DND-41 (cell line): ENCODE results near the gene TMEM181.

Experiments
- ATAC-seq: fragments of 200-7000 bp; cut with Tn5 transposase; 3 replicates; pipeline ENCODE4 v1.9.1; 2021; ENCODE audit warnings: low read depth; ENCODE audit not compliant: insufficient read depth
- DNase-seq: peaks from one replicate; pipeline ENCODE4 v3.0.0-alpha.2; 2020
- H2AFZ ChIP-seq: 2 replicates; pipeline ENCODE4 v1.6.0; 2012; ENCODE audit warnings: low read depth, low read length
- H3K27ac ChIP-seq: 2 replicates; pipeline ENCODE4 v1.5.1; 2012; ENCODE audit warnings: low read length, inconsistent platforms
- H3K27me3 ChIP-seq: fragments of 200-600 bp; sonication (generic); 2 replicates; pipeline ENCODE4 v1.6.0; 2012; ENCODE audit warnings: low read length, mild to moderate bottlenecking, inconsistent platforms; ENCODE audit not compliant: insufficient read depth, poor library complexity
- H3K36me3 ChIP-seq: 2 replicates; pipeline ENCODE4 v1.5.1; 2012; ENCODE audit warnings: low read length, inconsistent platforms; ENCODE audit not compliant: insufficient read depth
- H3K4me1 ChIP-seq: 2 replicates; pipeline ENCODE4 v1.5.1; 2012; ENCODE audit warnings: mild to moderate bottlenecking, low read length; ENCODE audit not compliant: insufficient read depth
- H3K4me2 ChIP-seq: 2 replicates; pipeline ENCODE4 v1.6.0; 2012; ENCODE audit warnings: mild to moderate bottlenecking, moderate library complexity, low read length, inconsistent platforms; ENCODE audit not compliant: insufficient read depth
- H3K4me3 ChIP-seq, 2 experiments: fragments of 200-600 bp in 1 of 2; shearing (Covaris generic) in 1 of 2; 2 replicates each; pipeline ENCODE4 v1.5.1; 2012 to 2016; ENCODE audit warnings: inconsistent platforms in 2 of 2, low read length in 2 of 2, mild to moderate bottlenecking in 2 of 2, low read depth in 1 of 2, moderate library complexity in 1 of 2
- H3K79me2 ChIP-seq: 2 replicates; pipeline ENCODE4 v1.6.0; 2012; ENCODE audit warnings: low read length, inconsistent platforms; ENCODE audit not compliant: insufficient read depth
- H3K9ac ChIP-seq: 2 replicates; pipeline ENCODE4 v1.6.0; 2012; ENCODE audit warnings: low read depth, mild to moderate bottlenecking, inconsistent platforms, low read length, moderate library complexity
- H3K9me3 ChIP-seq: 2 replicates; pipeline ENCODE4 v1.5.1; 2012; ENCODE audit warnings: low read length, moderate library complexity, mild to moderate bottlenecking, inconsistent platforms; ENCODE audit not compliant: insufficient read depth, severe bottlenecking
- H4K20me1 ChIP-seq: 2 replicates; pipeline ENCODE4 v1.6.0; 2012; ENCODE audit warnings: low read length; ENCODE audit not compliant: insufficient read depth
- EZH2 ChIP-seq: IDR thresholded peaks from 3 replicates; pipeline ENCODE4 v1.6.1; 2012; ENCODE audit warnings: borderline replicate concordance, low read depth, mild to moderate bottlenecking, moderate library complexity, low read length, inconsistent platforms; ENCODE audit not compliant: severe bottlenecking
- TF ChIP-seq, protein P1 (sequence below): IDR thresholded peaks from 2 replicates; pipeline ENCODE4 v1.5.1; 2012; ENCODE audit warnings: borderline replicate concordance, low read length, moderate library complexity, mild to moderate bottlenecking; ENCODE audit not compliant: poor library complexity, severe bottlenecking; ENCODE audit errors: extremely low read depth

The TMEM181 gene, protein sequence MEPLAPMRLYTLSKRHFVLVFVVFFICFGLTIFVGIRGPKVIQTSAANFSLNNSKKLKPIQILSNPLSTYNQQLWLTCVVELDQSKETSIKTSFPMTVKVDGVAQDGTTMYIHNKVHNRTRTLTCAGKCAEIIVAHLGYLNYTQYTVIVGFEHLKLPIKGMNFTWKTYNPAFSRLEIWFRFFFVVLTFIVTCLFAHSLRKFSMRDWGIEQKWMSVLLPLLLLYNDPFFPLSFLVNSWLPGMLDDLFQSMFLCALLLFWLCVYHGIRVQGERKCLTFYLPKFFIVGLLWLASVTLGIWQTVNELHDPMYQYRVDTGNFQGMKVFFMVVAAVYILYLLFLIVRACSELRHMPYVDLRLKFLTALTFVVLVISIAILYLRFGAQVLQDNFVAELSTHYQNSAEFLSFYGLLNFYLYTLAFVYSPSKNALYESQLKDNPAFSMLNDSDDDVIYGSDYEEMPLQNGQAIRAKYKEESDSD

DNA sequence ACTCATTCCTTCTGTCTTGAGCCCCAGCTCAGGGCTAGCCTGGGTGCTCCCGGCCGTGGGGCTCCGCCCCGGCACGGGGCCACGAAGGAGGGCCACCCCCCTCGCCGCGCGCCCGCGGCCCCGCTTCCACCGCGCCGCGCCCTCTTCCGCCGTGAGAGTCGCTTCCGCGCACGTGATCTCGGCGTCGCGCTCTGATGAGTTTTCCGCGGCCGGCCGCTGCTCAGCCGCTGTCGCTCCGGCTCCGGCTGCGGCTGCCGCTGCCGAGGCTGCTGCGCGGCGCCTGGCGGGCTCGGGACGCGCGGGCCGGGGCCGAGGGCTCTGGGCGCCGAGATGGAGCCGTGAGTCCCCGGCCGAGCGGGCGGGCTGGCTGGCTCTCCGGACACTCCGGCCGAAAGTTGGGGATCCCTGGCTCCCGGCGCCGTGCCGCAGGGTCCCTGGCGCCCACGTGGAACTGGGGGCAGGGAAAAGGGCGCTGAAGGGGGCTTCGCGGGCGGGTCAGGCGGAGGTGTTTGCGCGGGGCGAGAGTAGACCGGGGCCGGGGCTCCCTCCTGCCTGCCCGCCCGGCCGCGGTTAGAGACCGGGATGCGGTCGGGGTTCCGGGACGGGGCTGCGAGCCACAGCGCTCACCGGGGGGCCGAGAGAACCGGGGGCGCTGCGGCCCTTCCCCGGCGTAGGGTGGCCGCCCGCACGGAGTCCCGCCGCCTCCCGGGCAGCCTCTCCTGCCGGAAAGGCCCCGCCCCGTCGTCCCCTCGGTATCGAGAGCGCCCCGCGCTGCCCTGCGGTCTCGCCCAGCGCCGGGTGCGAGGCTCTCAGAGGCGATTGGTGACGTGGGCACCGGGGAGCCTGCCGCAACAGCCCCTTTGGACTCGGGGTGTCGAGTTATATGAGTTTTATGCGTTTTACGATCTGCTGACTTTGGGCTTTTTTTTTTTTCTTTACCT is at the start of gene TMEM181:
Gene TMEM181 (plus strand): TSS at position 197 of the 941 bp plus-strand sequence. CDS start 134 bp downstream, at position 331.
- peaks cover 7% of the 10 kb centered on the region; the same call in 1 of the 2 replicates for H3K36me3 ChIP-seq
- H3K79me2 ChIP-seq: peaks cover 48% of the 10 kb centered on the region
- peak within 1 kb of the TSS; percentile 63 to 64 for H3K4me3 ChIP-seq
- H4K20me1 ChIP-seq: peaks cover 40% of the 10 kb centered on the region; the same call in 1 of the 2 replicates
- DNase-seq (peak; percentile 88), ATAC-seq (peak; percentile 81)
- H3K4me1 ChIP-seq: peaks cover 35% of the 10 kb centered on the region
- peak within 1 kb of the TSS; percentile 69 for H3K4me2 ChIP-seq
- H3K9ac ChIP-seq: peak within 1 kb of the TSS; percentile 86
- no peaks in the 10 kb centered on the region for H3K27me3 ChIP-seq
- no peaks in the 10 kb centered on the region for H3K9me3 ChIP-seq
- peak within 1 kb of the TSS; percentile 81 for H2AFZ ChIP-seq
- TF ChIP-seq EZH2: no peak
- TF ChIP-seq, protein P1, sequence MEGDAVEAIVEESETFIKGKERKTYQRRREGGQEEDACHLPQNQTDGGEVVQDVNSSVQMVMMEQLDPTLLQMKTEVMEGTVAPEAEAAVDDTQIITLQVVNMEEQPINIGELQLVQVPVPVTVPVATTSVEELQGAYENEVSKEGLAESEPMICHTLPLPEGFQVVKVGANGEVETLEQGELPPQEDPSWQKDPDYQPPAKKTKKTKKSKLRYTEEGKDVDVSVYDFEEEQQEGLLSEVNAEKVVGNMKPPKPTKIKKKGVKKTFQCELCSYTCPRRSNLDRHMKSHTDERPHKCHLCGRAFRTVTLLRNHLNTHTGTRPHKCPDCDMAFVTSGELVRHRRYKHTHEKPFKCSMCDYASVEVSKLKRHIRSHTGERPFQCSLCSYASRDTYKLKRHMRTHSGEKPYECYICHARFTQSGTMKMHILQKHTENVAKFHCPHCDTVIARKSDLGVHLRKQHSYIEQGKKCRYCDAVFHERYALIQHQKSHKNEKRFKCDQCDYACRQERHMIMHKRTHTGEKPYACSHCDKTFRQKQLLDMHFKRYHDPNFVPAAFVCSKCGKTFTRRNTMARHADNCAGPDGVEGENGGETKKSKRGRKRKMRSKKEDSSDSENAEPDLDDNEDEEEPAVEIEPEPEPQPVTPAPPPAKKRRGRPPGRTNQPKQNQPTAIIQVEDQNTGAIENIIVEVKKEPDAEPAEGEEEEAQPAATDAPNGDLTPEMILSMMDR: no peak
- H3K27ac ChIP-seq: peak within 1 kb of the TSS; percentile 82

DNA sequence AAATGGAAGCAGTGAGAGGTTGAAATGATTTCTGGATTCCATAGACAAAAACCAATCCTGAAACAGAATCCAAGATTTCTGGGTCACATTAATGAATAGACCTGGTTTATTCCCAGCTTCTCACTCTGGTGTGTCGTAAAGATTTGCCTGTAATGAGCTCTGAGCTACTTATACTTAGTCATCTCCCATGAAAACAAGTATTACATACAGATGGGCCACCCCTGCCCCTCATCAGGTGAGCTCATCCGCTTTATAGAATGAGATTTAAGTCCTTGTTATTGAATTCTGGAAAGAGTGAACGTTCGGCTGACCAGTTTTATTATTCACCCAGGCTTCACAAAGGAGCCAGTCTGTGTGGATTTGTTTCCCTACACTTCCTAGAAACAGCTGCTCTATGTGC is 47.1 kb upstream of the TMEM181 start:
- no peaks in the 10 kb centered on the region for H3K36me3 ChIP-seq
- TF ChIP-seq EZH2: no peak
- TF ChIP-seq, protein P1: no peak
- H3K27ac ChIP-seq: no peak overlapping the region
- H2AFZ ChIP-seq: no peak overlapping the region
- no peak overlapping the region for H3K4me2 ChIP-seq
- no peak for ATAC-seq
- no peaks in the 10 kb centered on the region; the same call in 1 of the 2 replicates for H4K20me1 ChIP-seq
- H3K4me3 ChIP-seq: no peak overlapping the region
- H3K9me3 ChIP-seq: no peaks in the 10 kb centered on the region
- H3K4me1 ChIP-seq: peaks cover 43% of the 10 kb centered on the region
- H3K79me2 ChIP-seq: no peaks in the 10 kb centered on the region
- H3K27me3 ChIP-seq: no peaks in the 10 kb centered on the region
- no peak for DNase-seq
- no peak overlapping the region for H3K9ac ChIP-seq

DNA sequence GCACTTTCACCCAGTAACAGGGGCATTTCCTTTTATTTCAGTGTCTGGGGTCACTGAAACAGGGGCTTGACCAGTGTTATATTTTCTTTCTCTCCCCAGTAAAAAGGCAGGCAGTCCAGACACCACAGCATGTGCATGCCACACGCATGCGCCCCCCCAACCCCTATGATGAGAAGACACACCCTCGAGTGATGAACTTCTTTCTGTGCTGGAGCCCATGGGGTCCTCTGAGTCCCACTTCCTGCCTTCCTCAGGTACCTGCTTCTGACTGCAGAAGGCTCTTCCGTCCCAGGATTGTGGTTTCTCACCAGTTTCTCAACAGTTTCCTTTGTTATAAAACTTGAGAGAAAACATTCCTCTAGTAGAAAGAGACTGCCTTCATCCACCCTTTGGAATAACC is 45.7 kb upstream of the TMEM181 start:
- Histone ChIP-seq H4K20me1 (no peaks in the 10 kb centered on the region; the same call in 1 of the 2 replicates), H2AFZ (no peak overlapping the region), H3K9ac (no peak overlapping the region), H3K36me3 (no peaks in the 10 kb centered on the region), H3K27me3 (no peaks in the 10 kb centered on the region), H3K27ac (peak overlapping the region; percentile 69), H3K4me3 (no peak overlapping the region), H3K9me3 (no peaks in the 10 kb centered on the region), H3K79me2 (no peaks in the 10 kb centered on the region), H3K4me2 (peak overlapping the region; percentile 23), H3K4me1 (peaks cover 57% of the 10 kb centered on the region)
- DNase-seq: peak; percentile 79
- TF ChIP-seq EZH2: no peak
- TF ChIP-seq, protein P1: no peak
- ATAC-seq: peak; percentile 69
